Measurements from ENCODE around the gene CIP2A. TPM values are rescaled to one million over a fixed set of nuclear protein-coding genes. Genes with fewer than 3 reads are reported as not detected.

Gene CIP2A
- total RNA-seq, 2 experiments from 2014 or later = 51.8 to 54.8 TPM

DNA sequence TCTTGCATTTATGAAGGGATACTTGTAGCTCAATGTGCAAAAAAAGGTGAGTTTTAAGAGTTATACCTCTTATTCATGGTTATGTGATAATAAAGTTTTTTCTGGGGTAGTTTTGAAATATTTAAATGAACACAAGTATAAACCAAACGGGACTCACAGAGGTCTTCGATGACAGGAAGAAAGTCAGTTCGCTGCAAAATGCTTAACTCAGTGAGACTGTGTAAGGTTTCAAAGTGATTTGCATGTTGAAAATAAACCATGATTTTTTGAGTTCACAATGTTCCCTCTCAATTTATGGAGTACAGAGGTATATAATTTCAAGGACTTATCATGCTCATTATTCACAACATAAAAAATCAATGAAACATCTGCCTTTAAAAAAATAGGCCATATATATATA lies 42.5 kb downstream of the CIP2A start:
- no peaks in the 10 kb centered on the region for H3K9me3 Mint-ChIP-seq
- no peaks in the 10 kb centered on the region for H3K27me3 Mint-ChIP-seq
- peaks cover 6% of the 10 kb centered on the region for H3K4me1 Mint-ChIP-seq
- no peak for DNase-seq
- H3K36me3 Mint-ChIP-seq = peaks cover 43% of the 10 kb centered on the region
- H3K4me3 Mint-ChIP-seq = no peak overlapping the region
- H3K27ac Mint-ChIP-seq = no peak overlapping the region

- H3K9me3 Mint-ChIP-seq = no peaks in the 10 kb centered on the region
- H3K4me1 Mint-ChIP-seq = peaks cover 6% of the 10 kb centered on the region
- H3K27me3 Mint-ChIP-seq = no peaks in the 10 kb centered on the region
- no peak overlapping the region for H3K4me3 Mint-ChIP-seq
- DNase-seq = no peak
- peaks cover 43% of the 10 kb centered on the region for H3K36me3 Mint-ChIP-seq
- H3K27ac Mint-ChIP-seq = no peak overlapping the region
These were observed 43.0 kb downstream of the CIP2A start for GRCh38 chr3:108546247-108546646.

GRCh38 chr3:108538083-108538482 lies 51.2 kb downstream of the CIP2A start:
- Mint-ChIP-seq H3K4me1 (no peaks in the 10 kb centered on the region), H3K27ac (no peak overlapping the region), H3K36me3 (peaks cover 9% of the 10 kb centered on the region), H3K4me3 (no peak overlapping the region), H3K27me3 (peaks cover 3% of the 10 kb centered on the region), H3K9me3 (no peaks in the 10 kb centered on the region)
- no peak for DNase-seq

GRCh38 chr3:108528459-108529252 lies 60.6 kb downstream of the CIP2A start:
- Mint-ChIP-seq H3K4me3 (no peak overlapping the region), H3K4me1 (no peaks in the 10 kb centered on the region), H3K27ac (no peak overlapping the region), H3K27me3 (peaks cover 5% of the 10 kb centered on the region), H3K36me3 (no peaks in the 10 kb centered on the region), H3K9me3 (no peaks in the 10 kb centered on the region)
- DNase-seq = no peak

DNA sequence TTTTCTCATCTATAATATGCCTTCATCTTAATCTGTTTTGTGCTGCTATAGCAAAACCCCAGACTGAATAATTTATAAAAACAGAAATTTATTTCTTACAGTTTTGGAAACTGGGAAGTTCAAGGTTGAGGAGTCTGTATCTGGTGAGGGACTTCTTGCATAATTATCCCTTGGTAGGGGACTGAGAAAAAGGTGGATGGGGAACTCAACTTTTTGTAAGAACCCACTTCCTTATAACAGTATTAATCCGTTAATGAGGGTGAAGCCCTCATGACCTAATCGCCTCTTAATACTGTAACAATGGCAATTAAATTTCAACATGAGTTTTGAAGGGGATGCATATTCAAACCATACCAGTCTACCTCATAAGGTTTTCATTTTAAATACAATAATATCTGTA lies 61.4 kb downstream of the CIP2A start:
- DNase-seq = no peak

DNA sequence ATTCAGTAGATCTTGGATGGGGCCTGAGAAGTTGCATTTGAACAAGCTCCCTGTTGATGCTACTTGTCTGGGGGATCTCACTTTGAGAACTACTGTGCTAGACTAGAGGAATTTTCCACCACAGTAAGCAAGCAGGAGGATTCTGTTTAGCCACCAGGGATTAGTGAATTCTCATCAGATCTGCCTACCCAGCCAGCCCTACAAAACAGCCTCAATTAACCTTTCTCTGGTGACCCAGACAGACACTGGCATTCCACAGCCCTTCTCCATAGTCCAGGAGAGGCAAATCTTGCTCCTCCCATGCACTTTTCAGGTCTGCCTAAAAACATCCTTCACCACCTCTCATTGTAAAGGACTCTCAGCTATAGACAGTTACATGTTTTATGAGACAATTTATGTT lies 62.1 kb downstream of the CIP2A start:
- H3K9me3 Mint-ChIP-seq = no peaks in the 10 kb centered on the region
- no peaks in the 10 kb centered on the region for H3K4me1 Mint-ChIP-seq
- H3K27me3 Mint-ChIP-seq = no peaks in the 10 kb centered on the region
- H3K27ac Mint-ChIP-seq = no peak overlapping the region
- no peak for DNase-seq
- no peaks in the 10 kb centered on the region for H3K36me3 Mint-ChIP-seq
- H3K4me3 Mint-ChIP-seq = no peak overlapping the region

More for the DNA sequence above, 61.4 kb downstream of the CIP2A start:
- H3K9me3 Mint-ChIP-seq = no peaks in the 10 kb centered on the region
- H3K4me3 Mint-ChIP-seq = no peak overlapping the region
- H3K27me3 Mint-ChIP-seq = peaks cover 5% of the 10 kb centered on the region
- H3K4me1 Mint-ChIP-seq = no peaks in the 10 kb centered on the region
- no peak overlapping the region for H3K27ac Mint-ChIP-seq
- no peaks in the 10 kb centered on the region for H3K36me3 Mint-ChIP-seq

DNA sequence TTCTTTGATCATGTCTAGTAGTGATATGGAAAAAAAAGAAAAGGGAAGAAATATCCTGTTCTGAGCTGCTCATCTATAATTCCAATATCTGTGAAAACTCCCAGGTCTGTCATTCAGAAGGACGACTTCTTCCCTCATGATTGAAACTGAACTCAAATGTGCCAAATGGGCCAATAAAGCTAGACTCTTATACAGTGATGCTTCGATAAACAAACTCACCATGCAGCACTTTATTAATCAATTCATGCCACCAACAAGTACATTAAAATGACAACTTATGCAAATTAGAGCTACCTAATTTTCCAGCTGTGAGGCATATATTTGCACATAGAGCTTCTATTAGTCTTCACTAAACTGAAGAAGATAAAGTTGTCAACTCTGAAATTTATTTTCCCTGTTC lies 63.3 kb downstream of the CIP2A start:
- H3K36me3 Mint-ChIP-seq = no peaks in the 10 kb centered on the region
- no peak overlapping the region for H3K4me3 Mint-ChIP-seq
- no peaks in the 10 kb centered on the region for H3K4me1 Mint-ChIP-seq
- H3K9me3 Mint-ChIP-seq = no peaks in the 10 kb centered on the region
- DNase-seq = no peak
- no peak overlapping the region for H3K27ac Mint-ChIP-seq
- no peaks in the 10 kb centered on the region for H3K27me3 Mint-ChIP-seq

DNA sequence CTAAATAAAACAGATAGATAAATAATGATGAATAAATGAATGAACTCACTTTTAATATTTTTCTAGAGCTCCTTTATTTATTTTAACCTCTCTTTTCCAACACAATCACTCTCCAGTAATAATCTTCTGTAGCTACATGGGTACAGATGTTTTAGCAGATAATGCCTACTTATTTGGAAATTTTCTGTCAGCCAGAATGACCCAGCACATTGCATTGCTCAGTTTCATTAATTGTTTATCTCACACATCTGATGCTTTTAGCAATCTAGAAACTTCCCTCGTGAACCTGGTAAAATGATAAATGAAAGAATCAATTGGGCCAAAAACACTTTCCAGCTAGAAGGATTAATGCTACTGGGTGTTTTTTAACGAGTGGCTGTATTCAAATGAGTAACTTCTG lies 64.0 kb downstream of the CIP2A start:
- Mint-ChIP-seq H3K9me3 (no peaks in the 10 kb centered on the region), H3K27ac (no peak overlapping the region), H3K4me1 (no peaks in the 10 kb centered on the region), H3K4me3 (no peak overlapping the region), H3K27me3 (no peaks in the 10 kb centered on the region), H3K36me3 (no peaks in the 10 kb centered on the region)
- DNase-seq = no peak

- Mint-ChIP-seq H3K36me3 (no peaks in the 10 kb centered on the region), H3K4me3 (no peak overlapping the region), H3K27me3 (no peaks in the 10 kb centered on the region), H3K27ac (no peak overlapping the region), H3K4me1 (no peaks in the 10 kb centered on the region), H3K9me3 (no peaks in the 10 kb centered on the region)
- no peak for DNase-seq
These were observed 64.7 kb downstream of the CIP2A start for GRCh38 chr3:108524537-108524936.

DNA sequence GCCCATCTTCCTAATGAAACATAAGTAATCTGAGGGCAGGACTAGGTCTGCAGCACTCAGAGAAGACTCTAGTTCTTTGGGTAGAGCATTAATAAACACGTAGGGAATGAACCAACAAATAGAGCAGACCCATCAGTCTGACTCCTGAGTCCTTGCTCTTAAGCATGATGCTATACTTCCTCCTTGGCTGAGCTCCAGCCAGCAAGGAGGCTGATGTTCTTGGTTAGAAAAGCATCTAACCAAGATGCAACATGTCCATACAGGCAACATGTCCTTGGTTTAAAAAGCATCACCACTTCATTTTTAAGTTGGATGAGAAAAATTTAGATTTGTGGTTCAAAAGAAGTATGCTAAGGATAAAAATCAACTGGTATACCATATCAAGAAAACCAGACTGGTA lies 70.3 kb downstream of the CIP2A start:
- no peak overlapping the region for H3K4me3 Mint-ChIP-seq
- H3K4me1 Mint-ChIP-seq = no peaks in the 10 kb centered on the region
- H3K9me3 Mint-ChIP-seq = no peaks in the 10 kb centered on the region
- no peak overlapping the region for H3K27ac Mint-ChIP-seq
- no peaks in the 10 kb centered on the region for H3K36me3 Mint-ChIP-seq
- H3K27me3 Mint-ChIP-seq = no peaks in the 10 kb centered on the region
- no peak for DNase-seq

DNA sequence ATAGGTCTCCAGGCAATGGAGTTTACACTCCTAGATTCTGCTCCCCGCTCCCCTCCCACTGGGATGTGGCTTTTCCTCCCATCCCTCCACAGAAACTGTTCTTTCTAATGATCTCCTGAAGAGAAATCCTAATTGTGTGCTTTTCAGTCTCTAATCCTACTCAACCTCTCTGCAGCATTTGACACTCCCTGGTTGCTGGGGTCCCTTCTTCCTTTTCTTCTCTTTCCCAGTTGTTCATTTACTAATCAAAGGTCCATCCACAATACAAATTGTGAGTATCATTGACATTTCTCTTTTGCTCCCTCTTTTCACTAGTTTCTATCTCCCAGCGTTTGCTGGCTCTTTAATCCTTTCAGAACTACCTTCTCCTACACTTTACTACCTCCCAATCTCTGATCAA lies 72.4 kb downstream of the CIP2A start:
- H3K9me3 Mint-ChIP-seq = no peaks in the 10 kb centered on the region
- H3K4me3 Mint-ChIP-seq = no peak overlapping the region
- H3K4me1 Mint-ChIP-seq = no peaks in the 10 kb centered on the region
- H3K27me3 Mint-ChIP-seq = no peaks in the 10 kb centered on the region
- H3K36me3 Mint-ChIP-seq = no peaks in the 10 kb centered on the region
- DNase-seq = no peak
- H3K27ac Mint-ChIP-seq = no peak overlapping the region

- Mint-ChIP-seq H3K4me1 (no peaks in the 10 kb centered on the region), H3K4me3 (no peak overlapping the region), H3K27me3 (no peaks in the 10 kb centered on the region), H3K27ac (no peak overlapping the region), H3K9me3 (no peaks in the 10 kb centered on the region), H3K36me3 (no peaks in the 10 kb centered on the region)
- DNase-seq = no peak
These were observed 75.3 kb downstream of the CIP2A start for GRCh38 chr3:108513961-108514360.

DNA sequence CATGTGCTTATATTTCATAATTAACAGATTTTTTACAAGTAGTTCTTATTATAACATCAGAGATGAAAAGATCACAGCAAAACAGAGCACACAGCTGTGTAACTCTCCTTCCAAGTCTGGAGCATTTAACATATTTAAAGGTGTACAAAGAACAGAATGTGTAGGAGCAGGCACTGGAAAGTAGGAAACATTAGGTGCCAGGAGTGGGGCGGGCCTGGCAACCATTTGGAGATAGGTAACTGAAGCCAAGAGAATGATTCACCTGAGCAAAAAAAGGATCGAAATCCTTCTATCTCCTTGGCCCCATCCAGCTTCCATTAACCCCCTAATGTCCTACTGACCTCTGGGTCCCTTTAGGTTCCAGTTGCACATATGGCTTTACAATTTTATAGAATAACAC lies 76.6 kb downstream of the CIP2A start:
- Mint-ChIP-seq H3K27ac (no peak overlapping the region), H3K27me3 (no peaks in the 10 kb centered on the region), H3K9me3 (no peaks in the 10 kb centered on the region), H3K4me1 (no peaks in the 10 kb centered on the region), H3K36me3 (no peaks in the 10 kb centered on the region), H3K4me3 (no peak overlapping the region)
- DNase-seq = no peak

GRCh38 chr3:108511490-108511889 lies 77.7 kb downstream of the CIP2A start:
- Mint-ChIP-seq H3K27ac (no peak overlapping the region), H3K36me3 (no peaks in the 10 kb centered on the region), H3K27me3 (no peaks in the 10 kb centered on the region), H3K4me1 (no peaks in the 10 kb centered on the region), H3K4me3 (no peak overlapping the region), H3K9me3 (no peaks in the 10 kb centered on the region)
- DNase-seq = no peak

DNA sequence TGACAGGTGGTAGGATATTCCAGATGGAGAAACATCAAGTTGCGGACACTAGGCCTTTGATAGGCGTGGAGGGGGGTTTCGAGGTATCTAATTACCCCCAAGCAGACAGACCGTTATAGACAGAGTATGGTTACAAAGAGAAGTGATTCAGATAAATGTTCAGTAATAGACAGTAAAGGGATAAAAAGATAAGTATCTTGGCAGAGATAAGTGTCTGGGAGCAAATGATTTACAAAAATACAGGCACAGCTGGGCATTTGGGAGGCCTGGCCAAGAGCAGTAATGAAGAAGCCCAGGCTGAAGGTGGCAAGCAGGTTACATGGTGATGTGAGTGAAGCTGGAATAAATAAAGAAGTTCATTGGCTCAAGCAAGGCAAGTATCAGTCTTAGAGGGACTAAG lies 78.2 kb downstream of the CIP2A start:
- Mint-ChIP-seq H3K4me1 (no peaks in the 10 kb centered on the region), H3K9me3 (no peaks in the 10 kb centered on the region), H3K36me3 (no peaks in the 10 kb centered on the region), H3K27ac (no peak overlapping the region), H3K27me3 (no peaks in the 10 kb centered on the region), H3K4me3 (no peak overlapping the region)
- DNase-seq = no peak

DNA sequence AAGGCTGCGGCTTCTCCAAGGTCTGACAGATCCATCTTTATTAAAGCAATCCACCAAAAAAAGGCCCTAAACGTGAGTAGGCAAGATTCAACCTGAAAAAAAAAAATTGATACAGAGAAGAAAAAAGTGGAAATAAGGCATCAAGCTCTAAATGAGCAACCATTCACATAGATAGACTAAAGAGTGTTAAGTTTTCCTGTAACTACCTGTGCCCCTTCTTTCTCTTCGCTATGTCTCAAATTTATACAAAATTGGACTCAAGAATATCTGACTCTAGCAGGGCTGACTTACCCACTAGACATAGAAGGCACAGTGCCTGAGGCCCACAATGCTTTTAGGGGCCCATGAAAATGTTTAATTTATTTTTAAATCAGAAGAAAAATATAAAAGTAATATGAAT lies 78.7 kb downstream of the CIP2A start, which contains the start of gene MYH15:
Gene MYH15, minus strand, starts transcription at position 101 of the 400 bp plus-strand sequence. Its CDS starts 66 bp downstream, at position 35.
- H3K27me3 Mint-ChIP-seq = no peaks in the 10 kb centered on the region

More for the DNA sequence above, 78.7 kb downstream of the CIP2A start, which contains the start of gene MYH15:
- DNase-seq = no peak
- no peaks in the 10 kb centered on the region for H3K36me3 Mint-ChIP-seq
- H3K27ac Mint-ChIP-seq = no peak within 1 kb of the TSS
- no peak within 1 kb of the TSS for H3K4me3 Mint-ChIP-seq
- H3K4me1 Mint-ChIP-seq = no peaks in the 10 kb centered on the region
- no peaks in the 10 kb centered on the region for H3K9me3 Mint-ChIP-seq
